Body of pancreas (tissue), 4 donors: ENCODE data around the gene ADGRB2.

Experiments used
- CTCF ChIP-seq, 7 experiments: fragments of 450-650 bp in 4 of 7; fragments of 200-600 bp in 3 of 7; sonication (generic) in 3 of 7; IDR thresholded peaks; one replicate each; pipeline ENCODE4 v1.5.1; 2016 to 2019; ENCODE audit warnings: antibody characterized with exemption in 7 of 7
- POLR2A ChIP-seq, 3 donors: fragments of 450-650 bp; IDR thresholded peaks; one replicate each; pipeline ENCODE4 v1.6.1; 2016; ENCODE audit warnings: antibody characterized with exemption in 3 of 3, mild to moderate bottlenecking in 2 of 3

- TF ChIP-seq CTCF (IDR thresholded peaks at IDR 0.05) = no peak
- TF ChIP-seq POLR2A (IDR thresholded peaks at IDR 0.05) = no peak
Measured at GRCh38 chr1:31694964-31695313, 69.2 kb downstream of the ADGRB2 start.
